ENCODE data around the gene RSPO3. TPM values are rescaled to one million over a fixed set of nuclear protein-coding genes. Genes with fewer than 3 reads are reported as not detected.

Gene RSPO3
- total and polyA plus RNA-seq, 2 of the 4 experiments (the other 2 are of a cell fraction) = not detected

GRCh38 chr6:127110712-127111111 is 7.8 kb upstream of the RSPO3 start:
- ATAC-seq (ENCODE audit: low read depth) (no peak), DNase-seq (no peak)

More at GRCh38 chr6:127110712-127111111, 7.8 kb upstream of the RSPO3 start:
- H4K8ac ChIP-seq (ENCODE audit: low read depth in 2 of 2, low read length in 2 of 2) = no peak overlapping the region
- TF ChIP-seq CHD1 (IDR thresholded peaks at IDR 0.05; ENCODE audit: low read depth, low read length) (no peak), BHLHE40 (IDR thresholded peaks at IDR 0.05; ENCODE audit: low read depth, low read length) (no peak), POLR2A (IDR thresholded peaks at IDR 0.05; ENCODE audit: low read depth, low read length) (no peak), CEBPB (IDR thresholded peaks at IDR 0.05; ENCODE audit: low read depth, low read length) (no peak), CTCF (conservative IDR thresholded peaks at IDR 0.05; ENCODE audit: low read depth, low read length) (no peak), ELK1 (IDR thresholded peaks at IDR 0.05; ENCODE audit: borderline replicate concordance, low read depth, low read length) (no peak), MAZ (IDR thresholded peaks at IDR 0.05; ENCODE audit: borderline replicate concordance, low read depth, low read length) (no peak), NFE2L2 (IDR thresholded peaks at IDR 0.05; ENCODE audit: low read depth, low read length) (no peak), USF2 (IDR thresholded peaks at IDR 0.05; ENCODE audit: low read depth, low read length) (no peak), MAFK (IDR thresholded peaks at IDR 0.05; ENCODE audit: low read depth, low read length) (no peak), MXI1 (IDR thresholded peaks at IDR 0.05; ENCODE audit: borderline replicate concordance, low read depth, low read length) (no peak), RFX5 (IDR thresholded peaks at IDR 0.05; ENCODE audit: low read depth, low read length) (no peak), FOS (IDR thresholded peaks at IDR 0.05; ENCODE audit: low read depth, low read length) (no peak), RCOR1 (IDR thresholded peaks at IDR 0.05; ENCODE audit: insufficient replicate concordance, low read length) (no peak), SMC3 (IDR thresholded peaks at IDR 0.05; ENCODE audit: low read depth, low read length) (no peak), RAD21 (IDR thresholded peaks at IDR 0.05; ENCODE audit: low read length) (no peak)
- no peak overlapping the region for H3K4ac ChIP-seq (ENCODE audit: low read depth, low read length)
- no peaks in the 10 kb centered on the region for H4K20me1 ChIP-seq (ENCODE audit: insufficient read depth, low read length)
- H2BK15ac ChIP-seq (ENCODE audit: low read depth, low read length) = no peak overlapping the region
- H2AK9ac ChIP-seq (replicated peaks; ENCODE audit: low read depth, low read length, poor library complexity) = no peak overlapping the region
- H3K23ac ChIP-seq (ENCODE audit: low read depth, low read length) = no peak overlapping the region
- H2AFZ ChIP-seq (replicated peaks; ENCODE audit: low read length, poor library complexity) = no peak overlapping the region
- H3K14ac ChIP-seq (replicated peaks; ENCODE audit: low read depth, low read length) = no peak overlapping the region
- H3K56ac ChIP-seq (ENCODE audit: extremely low read depth, insufficient read depth, low read length) = no peak overlapping the region
- no peak overlapping the region for H3K18ac ChIP-seq (ENCODE audit: low read depth, low read length)
- H3K4me2 ChIP-seq (ENCODE audit: low read depth, low read length) = no peak overlapping the region
- H3K9me1 ChIP-seq (ENCODE audit: insufficient read depth, low read length) = no peaks in the 10 kb centered on the region
- H2BK20ac ChIP-seq (ENCODE audit: low read depth, low read length) = no peak overlapping the region
- H3K9ac ChIP-seq (ENCODE audit: low read depth, low read length) = no peak overlapping the region
- H3K27ac ChIP-seq (ENCODE audit: insufficient read depth, low read length) = no peak overlapping the region
- H3K4me1 ChIP-seq (ENCODE audit: control insufficient read depth, insufficient read depth, low read length) = no peaks in the 10 kb centered on the region
- WGBS, 2 experiments (ENCODE audit: extremely low coverage in 2 of 2, insufficient read length in 1 of 2) = 100% methylated on average over 1 of the region's 3 CpGs; no CpG with 5 or more reads in 1 of the 2 experiments
- CTCF ChIA-PET = no interaction called here
- H3K36me3 ChIP-seq (ENCODE audit: control insufficient read depth, insufficient read depth, low read length) = no peaks in the 10 kb centered on the region
- in situ Hi-C loops (cut with MboI; ENCODE audit: low sequenced_read_pairs) = loop anchor here (10.0 to 25.0 kb wide), 2 partner anchors 746 to 1073 kb away; no protein-coding TSS in a partner anchor
- peaks cover 30% of the 10 kb centered on the region for H3K27me3 ChIP-seq (ENCODE audit: control insufficient read depth, insufficient read depth, low read length)
- no peak overlapping the region for H4K5ac ChIP-seq (ENCODE audit: low read depth, low read length)
- BruUV-seq (replicated peaks) = no TSS peak
- intact Hi-C loops (cut with micrococcal nuclease) = no loop called here
- H3K4me3 ChIP-seq (ENCODE audit: insufficient read depth, low read depth, low read length) = no peak overlapping the region
- H2AK5ac ChIP-seq (ENCODE audit: low read depth, low read length) = no peak overlapping the region
- no peak overlapping the region for H2BK5ac ChIP-seq (ENCODE audit: low read depth, low read length, poor library complexity, severe bottlenecking)
- H2BK120ac ChIP-seq (ENCODE audit: low read depth, low read length) = no peak overlapping the region
- H3K79me1 ChIP-seq (ENCODE audit: low read depth in 1 of 2, low read length in 2 of 2) = no peaks in the 10 kb centered on the region
- no peak overlapping the region for H4K91ac ChIP-seq (ENCODE audit: insufficient read depth, low read depth, low read length)
- dilution Hi-C loops (cut with HindIII; ENCODE audit: low sequenced_read_pairs, unreplicated experiment) = no loop called here
- no peaks in the 10 kb centered on the region for H3K9me3 ChIP-seq (ENCODE audit: control insufficient read depth, insufficient read depth, low read length)
- POLR2A ChIA-PET (ENCODE audit: unreplicated experiment) = no interaction called here

Measured in IMR-90 (cell line).